ENCODE measurements around the gene AIRE.

AIRE gene

DNA sequence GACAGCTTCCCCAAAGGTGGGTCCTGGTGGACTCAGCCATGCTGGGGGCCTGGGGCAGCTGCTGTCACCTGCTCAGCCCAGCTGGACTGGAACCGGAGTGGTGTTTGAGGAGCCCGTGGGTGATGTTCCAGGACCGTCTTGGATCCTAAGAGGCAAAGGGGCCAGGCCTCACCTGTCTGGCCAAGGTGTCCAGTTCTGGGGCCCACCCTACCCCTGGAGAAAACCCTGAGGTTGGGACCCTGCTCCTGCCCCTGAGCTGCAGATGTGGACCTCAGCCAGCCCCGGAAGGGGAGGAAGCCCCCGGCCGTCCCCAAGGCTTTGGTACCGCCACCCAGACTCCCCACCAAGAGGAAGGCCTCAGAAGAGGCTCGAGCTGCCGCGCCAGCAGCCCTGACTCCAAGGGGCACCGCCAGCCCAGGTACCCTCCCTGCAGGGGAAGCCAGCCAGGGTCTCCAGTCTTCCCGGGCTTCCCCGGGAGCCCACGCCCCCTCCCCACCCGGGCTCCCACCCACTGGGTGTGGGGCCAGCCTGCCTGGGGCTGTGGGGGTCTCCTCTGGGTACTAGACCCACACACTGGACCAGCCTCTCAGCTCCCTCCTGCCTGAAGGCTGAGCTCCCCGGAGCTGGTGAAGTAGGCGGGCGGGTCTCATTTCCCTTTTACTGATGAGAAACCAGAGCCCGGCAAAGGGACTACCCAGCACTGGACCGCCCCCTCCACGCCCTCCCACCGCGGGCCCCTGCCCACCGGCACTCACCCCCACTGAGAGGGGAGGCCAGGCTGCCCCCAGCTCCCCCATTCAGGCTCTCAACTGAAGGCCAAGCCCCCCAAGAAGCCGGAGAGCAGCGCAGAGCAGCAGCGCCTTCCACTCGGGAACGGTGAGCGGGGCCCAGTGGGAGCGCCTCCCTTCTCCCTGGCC lies 1.3 kb downstream of the AIRE start:
- TF ChIP-seq, protein P1, sequence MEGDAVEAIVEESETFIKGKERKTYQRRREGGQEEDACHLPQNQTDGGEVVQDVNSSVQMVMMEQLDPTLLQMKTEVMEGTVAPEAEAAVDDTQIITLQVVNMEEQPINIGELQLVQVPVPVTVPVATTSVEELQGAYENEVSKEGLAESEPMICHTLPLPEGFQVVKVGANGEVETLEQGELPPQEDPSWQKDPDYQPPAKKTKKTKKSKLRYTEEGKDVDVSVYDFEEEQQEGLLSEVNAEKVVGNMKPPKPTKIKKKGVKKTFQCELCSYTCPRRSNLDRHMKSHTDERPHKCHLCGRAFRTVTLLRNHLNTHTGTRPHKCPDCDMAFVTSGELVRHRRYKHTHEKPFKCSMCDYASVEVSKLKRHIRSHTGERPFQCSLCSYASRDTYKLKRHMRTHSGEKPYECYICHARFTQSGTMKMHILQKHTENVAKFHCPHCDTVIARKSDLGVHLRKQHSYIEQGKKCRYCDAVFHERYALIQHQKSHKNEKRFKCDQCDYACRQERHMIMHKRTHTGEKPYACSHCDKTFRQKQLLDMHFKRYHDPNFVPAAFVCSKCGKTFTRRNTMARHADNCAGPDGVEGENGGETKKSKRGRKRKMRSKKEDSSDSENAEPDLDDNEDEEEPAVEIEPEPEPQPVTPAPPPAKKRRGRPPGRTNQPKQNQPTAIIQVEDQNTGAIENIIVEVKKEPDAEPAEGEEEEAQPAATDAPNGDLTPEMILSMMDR (IDR thresholded peaks at IDR 0.05; ENCODE audit: low read depth, low read length): no peak
- DNase-seq: peak; percentile 4
- Histone ChIP-seq H3K4me3 (ENCODE audit: low read depth, low read length) (no peak overlapping the region), H3K9me3 (no peaks in the 10 kb centered on the region), H3K27me3 (no peaks in the 10 kb centered on the region), H3K4me1 (no peaks in the 10 kb centered on the region), H3K36me3 (no peaks in the 10 kb centered on the region)

DNA sequence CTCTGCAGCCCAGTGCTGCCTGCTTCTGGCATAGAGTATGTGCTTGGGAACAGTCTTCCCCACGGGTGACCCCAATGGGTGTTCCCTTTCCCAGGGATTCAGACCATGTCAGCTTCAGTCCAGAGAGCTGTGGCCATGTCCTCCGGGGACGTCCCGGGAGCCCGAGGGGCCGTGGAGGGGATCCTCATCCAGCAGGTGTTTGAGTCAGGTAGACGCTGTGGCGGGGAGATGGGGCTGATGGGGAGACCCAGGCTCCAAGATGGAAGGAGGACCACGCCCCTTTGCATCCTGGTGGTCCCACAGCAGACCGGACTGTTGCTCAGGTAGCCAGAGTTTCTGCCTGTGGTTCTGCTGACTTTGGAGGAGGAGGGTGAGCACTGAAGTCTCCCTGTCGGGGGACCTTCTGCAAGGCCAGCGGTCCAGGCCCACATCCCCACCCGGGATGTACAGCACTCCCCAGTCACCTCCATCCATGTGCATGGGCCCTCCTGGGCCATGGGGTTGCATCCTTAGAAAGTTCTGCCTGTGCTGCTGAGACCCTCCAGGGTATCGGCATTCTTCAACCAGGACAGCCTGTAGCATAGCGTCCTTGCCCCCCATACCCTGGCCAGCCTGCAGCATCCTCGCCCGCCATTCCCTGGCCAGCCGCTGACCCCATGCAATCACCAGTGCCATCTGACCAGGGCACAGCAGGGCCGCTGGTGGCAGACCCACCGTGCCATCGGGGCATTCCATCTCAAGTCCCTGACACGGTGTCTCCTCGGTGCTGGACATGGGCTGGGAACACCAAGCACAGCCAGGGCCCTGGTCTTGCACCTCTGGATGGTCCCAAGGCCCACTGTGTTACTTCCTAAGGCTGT lies 2.8 kb downstream of the AIRE start:
- TF ChIP-seq, protein P1 (IDR thresholded peaks at IDR 0.05; ENCODE audit: low read depth, low read length): no peak
- no peaks in the 10 kb centered on the region for H3K9me3 ChIP-seq
- no peaks in the 10 kb centered on the region for H3K36me3 ChIP-seq
- H3K4me1 ChIP-seq: no peaks in the 10 kb centered on the region
- DNase-seq: no peak
- no peak overlapping the region for H3K4me3 ChIP-seq (ENCODE audit: low read depth, low read length)
- no peaks in the 10 kb centered on the region for H3K27me3 ChIP-seq

DNA sequence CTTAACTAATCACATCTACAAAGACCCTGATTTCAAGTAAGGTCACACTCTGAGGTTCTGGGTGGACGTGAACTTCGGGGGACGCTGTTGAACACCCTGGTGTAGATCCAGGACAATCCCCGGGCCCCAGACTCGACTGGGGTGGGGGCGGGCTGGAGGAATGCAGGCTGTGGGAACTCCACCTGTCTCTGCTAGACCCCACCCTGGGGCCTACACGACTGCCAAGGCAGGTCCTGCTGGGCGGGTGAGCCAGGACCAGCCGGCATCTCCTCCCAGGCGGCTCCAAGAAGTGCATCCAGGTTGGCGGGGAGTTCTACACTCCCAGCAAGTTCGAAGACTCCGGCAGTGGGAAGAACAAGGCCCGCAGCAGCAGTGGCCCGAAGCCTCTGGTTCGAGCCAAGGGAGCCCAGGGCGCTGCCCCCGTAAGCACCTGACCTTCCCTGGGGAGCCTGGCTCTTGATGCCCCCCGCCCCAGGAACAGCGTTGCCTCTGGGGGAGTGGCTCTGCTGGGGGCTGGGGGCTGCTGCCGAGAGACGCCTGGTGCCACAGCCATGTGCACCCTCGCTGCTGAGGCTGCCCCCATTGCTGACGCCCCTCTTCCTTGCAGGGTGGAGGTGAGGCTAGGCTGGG lies 3.8 kb downstream of the AIRE start:
- Histone ChIP-seq H3K9me3 (no peaks in the 10 kb centered on the region), H3K4me3 (ENCODE audit: low read depth, low read length) (no peak overlapping the region), H3K27me3 (no peaks in the 10 kb centered on the region), H3K36me3 (no peaks in the 10 kb centered on the region), H3K4me1 (no peaks in the 10 kb centered on the region)
- no peak for DNase-seq
- TF ChIP-seq, protein P1 (IDR thresholded peaks at IDR 0.05; ENCODE audit: low read depth, low read length): no peak

DNA sequence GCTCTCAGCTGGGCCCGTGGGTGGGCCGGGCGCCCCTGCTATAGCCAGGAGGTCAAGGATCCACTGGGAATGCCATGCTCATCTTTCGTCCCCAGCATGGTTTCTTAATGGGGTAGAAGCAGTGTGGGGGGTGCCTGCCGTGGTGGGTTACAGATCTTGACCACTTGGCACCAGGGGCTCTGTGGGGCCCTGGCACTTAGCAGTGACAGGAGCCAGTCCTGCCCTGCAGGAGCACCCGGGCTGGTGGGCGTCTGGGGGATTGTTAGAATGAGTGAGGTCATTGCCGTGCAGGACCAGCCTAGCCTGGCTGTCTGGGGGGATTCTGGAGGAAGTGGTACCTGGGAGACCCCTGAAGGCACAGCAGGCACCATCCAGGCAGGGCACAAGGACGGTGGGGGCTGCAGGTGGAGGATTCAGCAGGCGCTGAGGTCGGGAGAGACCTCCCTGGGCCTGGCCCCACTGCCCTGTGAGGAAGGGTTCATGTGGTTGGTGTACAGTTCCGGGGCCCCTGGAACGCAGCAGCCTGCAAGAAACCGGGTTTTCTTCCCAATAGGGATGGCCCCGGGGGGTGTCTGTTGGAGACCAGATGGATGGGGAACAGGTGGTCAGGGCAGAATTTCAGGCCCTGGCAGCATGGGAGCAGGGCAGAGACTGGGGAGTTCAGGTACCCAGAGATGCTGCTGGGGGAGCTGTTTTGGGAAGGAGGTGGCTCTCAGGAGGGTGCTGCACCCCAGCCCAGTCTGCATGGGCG lies 4.8 kb downstream of the AIRE start:
- no peaks in the 10 kb centered on the region for H3K9me3 ChIP-seq
- TF ChIP-seq, protein P1 (IDR thresholded peaks at IDR 0.05; ENCODE audit: low read depth, low read length): no peak
- no peaks in the 10 kb centered on the region for H3K4me1 ChIP-seq
- H3K36me3 ChIP-seq: no peaks in the 10 kb centered on the region
- no peaks in the 10 kb centered on the region for H3K27me3 ChIP-seq
- DNase-seq: no peak
- no peak overlapping the region for H3K4me3 ChIP-seq (ENCODE audit: low read depth, low read length)

DNA sequence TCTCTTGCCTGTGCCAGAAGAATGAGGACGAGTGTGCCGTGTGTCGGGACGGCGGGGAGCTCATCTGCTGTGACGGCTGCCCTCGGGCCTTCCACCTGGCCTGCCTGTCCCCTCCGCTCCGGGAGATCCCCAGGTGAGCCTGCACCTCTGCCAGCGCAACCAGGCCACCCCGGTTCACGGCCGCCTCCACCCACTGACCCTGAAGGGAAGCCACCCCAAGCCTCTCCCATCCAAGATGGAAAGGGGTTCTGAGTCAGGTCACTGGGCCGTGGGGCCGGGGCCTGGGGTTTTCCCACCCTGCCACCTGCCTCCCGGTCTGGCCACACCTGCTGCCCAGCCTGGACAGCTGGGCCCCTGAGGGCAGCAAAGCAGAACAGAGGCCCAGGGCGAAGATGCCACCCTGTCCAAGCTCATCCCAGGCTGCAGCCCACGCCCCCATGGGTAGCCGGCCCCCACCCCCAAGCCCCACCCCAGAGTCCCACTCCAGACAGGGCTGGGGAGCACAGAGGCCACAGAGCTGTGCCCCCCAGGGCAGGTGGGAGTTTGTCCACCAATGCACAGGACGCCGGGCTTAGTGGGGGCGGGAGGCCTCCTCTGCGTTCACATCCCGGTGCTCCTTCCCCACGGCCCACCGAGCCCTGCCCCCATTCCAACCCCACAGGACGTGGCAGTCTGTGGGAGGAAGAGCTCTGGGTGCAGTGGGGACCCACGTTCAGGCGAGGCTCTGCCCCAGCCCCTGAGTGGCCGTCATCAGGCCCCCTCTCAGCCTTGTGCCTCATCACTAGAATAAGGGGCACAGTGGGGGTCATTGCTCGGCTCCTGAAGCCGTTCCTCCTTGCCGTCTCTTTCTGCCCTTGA lies 5.6 kb downstream of the AIRE start:
- TF ChIP-seq, protein P1 (IDR thresholded peaks at IDR 0.05; ENCODE audit: low read depth, low read length): no peak
- no peak for DNase-seq
- H3K4me1 ChIP-seq: no peaks in the 10 kb centered on the region

More for the DNA sequence above, 5.6 kb downstream of the AIRE start:
- H3K4me3 ChIP-seq (ENCODE audit: low read depth, low read length): no peak overlapping the region
- no peaks in the 10 kb centered on the region for H3K36me3 ChIP-seq
- H3K9me3 ChIP-seq: no peaks in the 10 kb centered on the region
- H3K27me3 ChIP-seq: no peaks in the 10 kb centered on the region

All from BE2C (cell line).